AG20443 (cell line): Measurements from ENCODE around the gene ERH.
"Not testable (repeated sequence)": the region's sequence is repeated elsewhere in the genome, so short reads cannot be mapped to it uniquely, and the experiment has no call there.

ENCODE experiments used
- DNase-seq: peaks from one replicate; pipeline ENCODE4 v3.0.0; 2012; ENCODE audit warnings: low spot score, mixed read lengths

ERH gene

DNA sequence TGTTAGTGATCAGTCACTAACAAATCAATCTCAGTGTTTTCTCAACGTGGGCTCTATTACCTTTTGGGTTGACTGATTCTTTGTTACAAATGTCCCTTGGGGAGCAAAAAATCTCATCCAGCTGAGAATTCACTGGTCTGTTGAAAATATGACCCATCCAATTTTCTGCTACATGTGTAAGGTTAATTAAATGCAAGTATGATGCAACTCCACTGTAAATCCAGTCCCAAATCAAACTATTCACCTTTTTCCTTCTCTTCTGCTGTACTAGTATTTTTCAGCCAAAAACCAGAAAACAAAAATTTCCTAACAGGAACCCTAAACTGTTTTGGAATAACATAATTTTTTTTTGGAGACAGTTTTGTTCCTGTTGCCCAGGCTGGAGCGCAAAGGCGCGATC, 2.2 kb downstream of the ERH start:
- DNase-seq = no peak

DNA sequence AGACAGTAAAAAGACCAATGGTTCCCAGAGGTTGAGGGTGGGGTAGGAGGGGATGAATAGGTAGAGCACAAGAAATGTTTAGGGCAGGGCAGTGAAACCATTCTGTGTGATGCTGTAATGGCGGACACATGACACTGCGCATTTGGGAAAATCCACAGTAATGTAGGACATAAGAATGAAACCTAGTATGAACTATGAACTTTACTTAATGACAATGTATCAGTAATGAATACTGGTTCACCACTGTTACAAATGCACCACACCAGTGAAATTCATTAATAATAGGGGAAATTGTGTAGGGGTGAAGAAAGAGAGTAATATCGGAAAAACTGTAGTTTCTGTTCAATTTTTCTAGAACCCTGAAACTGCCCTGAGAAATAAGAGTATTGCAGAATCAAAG, 5.6 kb downstream of the ERH start:
- DNase-seq = no peak

GRCh38 chr14:69391400-69391799, 6.7 kb downstream of the ERH start:
- not testable (repeated sequence) for DNase-seq

DNA sequence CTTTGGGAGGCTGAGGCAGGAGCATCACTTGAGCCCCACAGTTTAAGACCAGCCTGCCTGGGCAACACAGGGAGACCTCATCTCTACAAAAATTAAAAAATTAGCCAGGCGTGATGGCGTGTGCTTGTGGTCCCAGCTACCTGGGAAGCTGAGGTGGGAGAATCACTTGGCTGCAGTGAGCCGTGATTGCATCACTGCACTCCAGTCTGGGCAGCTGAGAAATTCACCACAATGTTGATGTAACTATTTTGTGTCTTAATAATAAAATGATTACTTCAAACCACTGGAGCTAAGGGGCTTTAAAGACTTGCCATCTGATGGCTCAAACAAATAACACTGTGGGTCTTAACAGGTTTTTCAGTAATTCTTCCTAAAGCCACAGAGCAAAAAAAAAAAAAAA, 10.8 kb downstream of the ERH start:
- DNase-seq = no peak

DNA sequence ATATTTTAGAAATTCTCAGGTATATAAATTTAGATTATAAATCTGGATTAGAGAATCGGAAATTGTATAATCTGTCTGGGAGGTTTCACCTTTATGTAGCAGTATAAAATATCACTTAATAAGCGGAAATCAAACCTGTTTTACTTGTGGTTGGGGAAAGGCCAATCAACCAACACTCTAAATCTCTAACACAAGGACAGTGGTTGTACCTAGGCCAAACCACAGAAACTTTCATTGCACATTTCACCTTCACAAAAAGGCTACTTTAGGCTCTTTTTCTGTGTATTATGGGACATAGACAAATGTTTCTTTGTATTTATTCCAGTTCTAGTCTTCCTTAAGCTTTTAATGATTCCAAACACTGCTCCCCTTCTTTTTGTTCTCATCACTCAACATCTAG, 19.8 kb downstream of the ERH start:
- no peak for DNase-seq

- no peak for DNase-seq
These were observed 21.7 kb downstream of the ERH start for GRCh38 chr14:69376439-69376838.

DNA sequence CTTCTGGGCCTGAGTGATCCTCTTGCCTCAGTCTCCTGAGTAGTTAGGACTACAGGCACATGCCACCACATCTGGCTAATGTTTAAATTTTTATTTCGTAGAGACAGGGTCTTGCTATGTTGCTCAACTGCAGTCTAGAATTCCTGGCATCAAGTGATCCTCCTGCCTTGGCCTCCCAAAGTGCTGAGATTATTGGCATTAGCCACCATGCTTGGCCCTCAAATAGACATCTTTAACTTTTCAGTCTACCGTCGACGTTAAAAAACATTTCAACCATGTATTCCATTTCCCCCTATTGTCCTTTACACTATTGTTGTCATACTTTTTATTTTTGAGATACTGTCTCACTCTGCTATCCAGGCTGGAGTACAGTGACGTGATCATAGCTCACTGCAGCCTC, 22.4 kb downstream of the ERH start:
- no peak for DNase-seq

DNA sequence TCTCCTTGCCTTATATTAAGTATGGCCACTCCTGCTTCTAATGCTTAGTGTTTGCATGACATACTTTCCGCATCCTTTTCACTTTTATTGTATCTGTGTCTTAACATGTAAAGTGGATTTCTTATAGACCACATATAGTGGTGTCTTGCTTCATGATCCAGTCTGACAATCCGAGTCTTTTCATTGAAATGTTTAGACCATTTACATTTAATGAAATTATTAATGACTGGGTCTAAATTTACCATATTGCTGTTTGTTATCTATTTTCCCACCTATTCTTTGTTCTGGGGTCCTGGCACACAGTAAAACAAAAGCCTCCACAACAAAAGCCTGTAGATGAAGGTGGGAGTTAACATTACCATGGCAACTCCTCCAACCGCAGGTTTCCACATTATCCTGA, 22.9 kb downstream of the ERH start:
- DNase-seq = no peak

GRCh38 chr14:69374235-69374634, 23.9 kb downstream of the ERH start:
- no peak for DNase-seq

- no peak for DNase-seq
These were observed 25.0 kb downstream of the ERH start for GRCh38 chr14:69373104-69373503.

DNA sequence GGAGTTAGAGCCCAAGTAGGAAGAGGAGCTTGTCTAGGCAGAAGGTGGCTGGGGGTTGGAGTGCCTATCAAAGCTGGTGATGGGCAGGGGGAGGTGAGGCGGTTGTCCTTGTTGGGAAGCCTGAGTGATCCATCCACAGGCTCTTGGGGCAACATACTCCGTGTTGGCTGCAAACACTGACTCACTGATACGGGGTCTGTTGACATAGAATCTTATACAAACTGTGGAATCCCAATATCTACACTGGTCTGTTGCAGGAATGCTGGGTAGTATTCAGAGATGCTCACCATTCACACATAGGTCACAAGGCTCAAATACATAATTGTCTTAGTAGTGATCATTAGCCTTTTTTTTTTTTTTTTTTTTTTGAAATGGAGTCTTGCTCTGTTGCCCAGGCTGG, 26.0 kb downstream of the ERH start:
- DNase-seq = no peak

GRCh38 chr14:69370061-69370460, 28.0 kb downstream of the ERH start:
- no peak for DNase-seq

- DNase-seq = no peak
These were observed 29.7 kb downstream of the ERH start for GRCh38 chr14:69368381-69368780.

DNA sequence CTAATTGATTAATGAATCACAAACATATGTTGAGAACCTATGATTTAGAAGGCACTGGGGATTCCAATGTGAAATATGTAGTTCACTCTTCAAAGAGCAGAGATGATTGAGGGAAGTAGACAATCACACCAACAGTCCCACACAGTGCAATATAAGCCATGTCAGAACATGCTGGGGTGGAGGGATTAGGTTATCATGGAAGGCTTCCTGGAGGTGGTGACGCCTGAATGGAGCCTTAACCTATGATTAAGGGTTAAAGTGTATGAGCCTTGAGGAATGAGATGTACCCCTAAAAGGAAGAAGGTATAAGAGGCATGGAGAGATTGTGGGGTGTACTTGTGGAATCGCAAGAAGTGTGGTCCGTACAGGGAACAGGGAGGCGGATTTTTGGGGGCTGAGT, 31.3 kb downstream of the ERH start:
- no peak for DNase-seq

GRCh38 chr14:69366069-69366468, 32.0 kb downstream of the ERH start:
- DNase-seq = no peak

GRCh38 chr14:69364378-69364777, 33.7 kb downstream of the ERH start:
- DNase-seq = no peak

GRCh38 chr14:69363964-69364363, 34.1 kb downstream of the ERH start:
- DNase-seq = no peak

DNA sequence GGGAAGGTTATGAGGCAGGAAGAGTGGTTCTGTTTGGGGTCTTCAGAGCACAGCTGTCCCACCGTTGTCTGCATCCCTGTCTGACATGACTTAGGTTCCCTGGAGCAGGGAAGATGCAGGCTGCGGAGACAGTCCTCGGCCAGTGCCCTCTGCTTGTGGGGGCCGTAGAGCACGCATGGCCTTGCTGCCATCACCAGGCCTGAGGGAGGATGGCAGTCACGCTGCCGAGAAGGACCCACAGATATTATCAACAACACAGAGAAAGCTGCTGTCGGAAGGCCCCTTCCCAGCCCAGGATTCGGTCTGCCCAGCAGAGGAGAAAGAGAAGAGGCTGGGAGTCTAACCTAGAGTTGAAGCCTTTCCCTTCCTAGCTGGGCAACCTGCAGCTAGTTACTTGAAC, 35.0 kb downstream of the ERH start:
- DNase-seq = peak; percentile 84

DNA sequence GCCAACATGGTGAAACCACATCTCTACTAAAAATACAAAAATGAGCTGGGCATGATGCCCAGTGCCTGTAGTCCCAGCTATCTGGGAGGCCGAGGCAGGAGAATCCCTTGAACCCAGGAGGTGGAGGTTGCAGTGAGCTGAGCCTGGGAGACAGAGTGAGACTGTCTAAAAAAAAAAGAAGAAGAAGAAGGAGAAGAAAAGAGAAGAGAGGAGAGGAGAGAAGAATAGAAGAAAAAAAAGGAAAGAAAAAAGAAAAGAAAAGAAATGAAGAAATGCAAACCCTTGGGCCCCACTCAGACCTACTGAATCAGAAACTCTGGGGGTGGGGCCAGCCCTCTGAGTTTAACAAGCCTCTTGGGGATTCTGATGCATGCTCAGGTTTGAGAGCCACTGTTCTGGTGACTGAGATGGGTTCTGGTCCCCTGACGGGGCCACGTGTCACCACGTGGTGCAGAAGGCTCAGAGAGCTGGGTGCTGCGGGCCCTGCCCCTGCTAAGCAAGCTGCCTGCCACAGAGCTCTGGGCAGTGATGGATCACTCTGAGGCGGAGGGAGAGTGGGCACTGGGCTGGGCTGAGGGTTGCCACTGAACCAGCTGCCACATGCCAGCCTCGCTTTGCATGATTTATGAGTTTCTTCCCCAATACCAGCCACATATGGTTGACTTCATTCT, 37.5 kb downstream of the ERH start:
- DNase-seq = no peak

DNA sequence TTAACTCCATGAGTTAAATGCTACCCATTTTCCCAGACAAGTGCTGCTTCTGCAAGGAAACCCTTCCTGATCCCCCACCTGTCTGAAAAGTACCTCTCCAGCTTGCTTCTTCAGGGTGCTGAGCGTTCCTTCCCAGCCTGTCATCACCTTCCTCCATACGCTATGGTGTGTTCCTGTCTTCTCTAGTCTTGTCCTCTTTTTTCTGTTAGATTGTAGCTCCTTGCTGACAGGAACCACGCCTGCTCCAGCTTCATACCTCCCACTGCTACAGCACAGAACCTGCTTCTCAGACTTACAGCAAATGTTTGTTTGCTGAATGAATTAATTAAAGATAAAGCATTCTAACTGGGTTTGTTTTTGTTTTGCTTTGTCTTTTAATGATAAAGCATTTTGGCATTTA, 39.1 kb downstream of the ERH start:
- no peak for DNase-seq

DNA sequence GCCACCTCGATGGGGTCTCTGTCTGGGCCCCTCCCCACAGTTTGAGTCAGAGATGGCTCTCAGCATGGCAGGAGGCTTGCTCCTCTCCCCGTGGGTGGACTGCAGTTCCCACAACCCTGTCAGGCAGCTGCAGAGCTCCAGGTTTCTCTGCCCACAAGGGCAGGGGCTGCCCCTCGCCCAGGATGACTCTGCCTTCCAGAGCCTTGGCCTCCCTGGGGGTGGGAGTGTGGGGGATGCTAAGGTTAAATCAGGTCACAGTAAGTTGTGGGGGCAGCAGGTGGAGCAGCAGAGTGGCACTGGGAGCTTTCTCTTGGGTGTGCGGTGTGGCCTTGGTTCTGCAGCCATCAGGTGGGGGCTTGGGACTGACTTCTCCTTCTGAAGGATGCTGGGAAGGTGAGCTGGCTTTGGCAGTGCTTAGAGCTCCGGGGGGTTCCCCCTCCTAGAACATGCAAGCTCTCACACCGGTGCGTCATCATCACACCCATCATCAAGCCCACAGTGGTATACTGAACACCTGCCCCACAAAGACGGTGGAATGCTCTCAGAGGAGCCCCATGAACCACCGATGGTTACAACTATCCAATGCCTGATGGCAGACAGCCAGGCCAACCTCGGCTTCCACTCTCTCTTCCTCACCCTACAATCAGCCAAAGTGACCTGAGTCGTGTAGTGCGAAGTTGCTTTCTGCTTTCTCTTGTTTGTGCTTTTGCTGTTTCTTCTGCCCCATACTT, 39.7 kb downstream of the ERH start:
- no peak for DNase-seq

GRCh38 chr14:69357544-69358200, 40.4 kb downstream of the ERH start:
- DNase-seq = no peak

- DNase-seq = no peak
These were observed 41.1 kb downstream of the ERH start for GRCh38 chr14:69356903-69357543.
